Progenitor cell of endocrine pancreas (in vitro differentiated cells): ENCODE data around the gene STK36. TPM values are rescaled to one million over a fixed set of nuclear protein-coding genes. Genes with fewer than 3 reads are reported as not detected.

Source experiments
- DNase-seq: peaks from one replicate; pipeline ENCODE4 v3.0.0; 2021; ENCODE audit warnings: low spot score; ENCODE audit not compliant: unreplicated experiment
- H3K27ac Mint-ChIP-seq: 2 replicates; pipeline ENCODE4 v1.8.0; 2021; ENCODE audit warnings: mild to moderate bottlenecking, moderate library complexity, mixed read lengths
- H3K27me3 Mint-ChIP-seq: 2 replicates; pipeline ENCODE4 v1.8.0; 2021; ENCODE audit warnings: mixed read lengths
- H3K36me3 Mint-ChIP-seq: 2 replicates; pipeline ENCODE4 v1.8.0; 2022; ENCODE audit warnings: mixed read lengths; ENCODE audit not compliant: insufficient read depth
- H3K4me1 Mint-ChIP-seq: 2 replicates; pipeline ENCODE4 v1.8.0; 2021; ENCODE audit warnings: low read depth, mixed read lengths
- H3K4me3 Mint-ChIP-seq: 2 replicates; pipeline ENCODE4 v1.8.0; 2021; ENCODE audit warnings: low read depth, mild to moderate bottlenecking, moderate library complexity, mixed read lengths
- H3K9me3 Mint-ChIP-seq: 2 replicates; pipeline ENCODE4 v1.8.0; 2021; ENCODE audit warnings: low read depth, mixed read lengths
- total RNA-seq: library from RNA; stranded (reverse); gene quantifications from 2 replicates; pipeline ENCODE4 v1.2.1, GENCODE V29; 2021
- TF ChIP-seq, protein P1 (sequence below): fragments of 200-600 bp; sonication (generic); IDR thresholded peaks from one replicate; pipeline ENCODE4 v1.5.0; 2021; ENCODE audit warnings: antibody characterized with exemption, mild to moderate bottlenecking; ENCODE audit not compliant: unreplicated experiment

Gene STK36
- total RNA-seq, 1 donor from 2014 or later = 137 TPM

DNA sequence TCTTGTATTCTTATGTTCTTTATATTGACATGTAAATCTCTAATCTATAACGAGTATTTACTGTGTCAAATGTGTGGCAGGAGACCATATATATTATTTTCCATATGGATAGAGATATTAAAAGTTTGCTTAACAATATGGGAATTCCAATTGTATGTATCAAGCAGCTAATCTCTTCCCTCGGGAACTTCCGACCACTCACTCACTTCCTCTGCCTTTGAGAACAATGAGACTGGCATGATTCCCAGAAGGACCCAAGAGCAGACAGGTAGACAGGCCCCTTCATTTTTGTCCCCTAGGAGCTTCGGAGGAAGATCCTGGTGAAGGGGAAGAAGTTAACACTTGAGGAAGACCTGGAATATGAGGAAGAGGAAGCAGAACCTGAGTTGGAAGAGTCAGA lies 40.0 kb upstream of the STK36 start:
- no peaks in the 10 kb centered on the region for H3K27me3 Mint-ChIP-seq
- H3K36me3 Mint-ChIP-seq = peaks cover 8% of the 10 kb centered on the region
- no peak overlapping the region for H3K4me3 Mint-ChIP-seq
- DNase-seq = no peak
- H3K4me1 Mint-ChIP-seq = no peaks in the 10 kb centered on the region
- no peak overlapping the region for H3K27ac Mint-ChIP-seq
- H3K9me3 Mint-ChIP-seq = no peaks in the 10 kb centered on the region
- TF ChIP-seq, protein P1, sequence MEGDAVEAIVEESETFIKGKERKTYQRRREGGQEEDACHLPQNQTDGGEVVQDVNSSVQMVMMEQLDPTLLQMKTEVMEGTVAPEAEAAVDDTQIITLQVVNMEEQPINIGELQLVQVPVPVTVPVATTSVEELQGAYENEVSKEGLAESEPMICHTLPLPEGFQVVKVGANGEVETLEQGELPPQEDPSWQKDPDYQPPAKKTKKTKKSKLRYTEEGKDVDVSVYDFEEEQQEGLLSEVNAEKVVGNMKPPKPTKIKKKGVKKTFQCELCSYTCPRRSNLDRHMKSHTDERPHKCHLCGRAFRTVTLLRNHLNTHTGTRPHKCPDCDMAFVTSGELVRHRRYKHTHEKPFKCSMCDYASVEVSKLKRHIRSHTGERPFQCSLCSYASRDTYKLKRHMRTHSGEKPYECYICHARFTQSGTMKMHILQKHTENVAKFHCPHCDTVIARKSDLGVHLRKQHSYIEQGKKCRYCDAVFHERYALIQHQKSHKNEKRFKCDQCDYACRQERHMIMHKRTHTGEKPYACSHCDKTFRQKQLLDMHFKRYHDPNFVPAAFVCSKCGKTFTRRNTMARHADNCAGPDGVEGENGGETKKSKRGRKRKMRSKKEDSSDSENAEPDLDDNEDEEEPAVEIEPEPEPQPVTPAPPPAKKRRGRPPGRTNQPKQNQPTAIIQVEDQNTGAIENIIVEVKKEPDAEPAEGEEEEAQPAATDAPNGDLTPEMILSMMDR = no peak

DNA sequence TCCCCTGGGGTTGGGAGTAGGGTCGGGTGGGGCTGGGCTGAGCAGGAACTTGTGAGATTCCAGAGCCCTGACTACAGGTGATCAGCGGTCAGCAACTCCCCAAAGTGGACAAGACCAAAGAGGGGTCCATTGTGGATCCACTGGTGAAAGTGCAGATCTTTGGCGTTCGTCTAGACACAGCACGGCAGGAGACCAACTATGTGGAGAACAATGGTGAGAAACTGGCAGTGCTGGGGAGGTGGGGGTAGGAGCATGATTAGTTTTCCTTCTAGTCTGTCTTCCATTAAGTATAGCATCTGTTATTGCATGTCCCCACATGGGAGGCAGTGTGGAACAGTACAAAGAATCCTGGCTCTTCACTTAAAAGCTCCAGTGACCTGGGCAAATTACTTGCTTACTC lies 36.2 kb upstream of the STK36 start:
- H3K4me1 Mint-ChIP-seq = no peaks in the 10 kb centered on the region
- H3K27ac Mint-ChIP-seq = no peak overlapping the region
- no peak overlapping the region for H3K4me3 Mint-ChIP-seq
- H3K36me3 Mint-ChIP-seq = peaks cover 15% of the 10 kb centered on the region
- H3K27me3 Mint-ChIP-seq = no peaks in the 10 kb centered on the region
- DNase-seq = no peak
- H3K9me3 Mint-ChIP-seq = no peaks in the 10 kb centered on the region
- TF ChIP-seq, protein P1 = no peak

DNA sequence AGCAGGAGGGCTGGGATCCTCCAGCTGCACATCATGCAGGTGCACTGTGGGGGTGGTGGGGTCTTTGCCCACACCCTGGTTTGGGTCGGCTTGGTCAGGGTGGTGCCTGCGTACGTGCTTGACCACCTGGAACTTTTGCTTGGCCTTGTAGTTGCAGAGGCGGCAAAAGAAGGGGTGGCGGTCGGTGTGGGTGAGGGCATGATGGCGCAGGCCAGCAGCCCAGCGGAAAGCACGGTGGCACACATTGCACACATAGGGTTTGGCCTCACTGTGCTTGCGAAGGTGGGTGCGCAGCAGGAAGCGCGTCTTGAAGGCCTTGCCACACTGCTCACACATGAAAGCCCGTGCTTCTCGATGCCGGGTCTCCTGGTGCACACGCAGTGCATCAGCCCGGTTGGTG lies 33.5 kb upstream of the STK36 start:
- H3K4me1 Mint-ChIP-seq = no peaks in the 10 kb centered on the region
- no peak overlapping the region for H3K27ac Mint-ChIP-seq
- H3K36me3 Mint-ChIP-seq = peaks cover 18% of the 10 kb centered on the region
- H3K4me3 Mint-ChIP-seq = no peak overlapping the region
- no peaks in the 10 kb centered on the region for H3K9me3 Mint-ChIP-seq
- DNase-seq = no peak
- no peaks in the 10 kb centered on the region for H3K27me3 Mint-ChIP-seq
- TF ChIP-seq, protein P1 = no peak

DNA sequence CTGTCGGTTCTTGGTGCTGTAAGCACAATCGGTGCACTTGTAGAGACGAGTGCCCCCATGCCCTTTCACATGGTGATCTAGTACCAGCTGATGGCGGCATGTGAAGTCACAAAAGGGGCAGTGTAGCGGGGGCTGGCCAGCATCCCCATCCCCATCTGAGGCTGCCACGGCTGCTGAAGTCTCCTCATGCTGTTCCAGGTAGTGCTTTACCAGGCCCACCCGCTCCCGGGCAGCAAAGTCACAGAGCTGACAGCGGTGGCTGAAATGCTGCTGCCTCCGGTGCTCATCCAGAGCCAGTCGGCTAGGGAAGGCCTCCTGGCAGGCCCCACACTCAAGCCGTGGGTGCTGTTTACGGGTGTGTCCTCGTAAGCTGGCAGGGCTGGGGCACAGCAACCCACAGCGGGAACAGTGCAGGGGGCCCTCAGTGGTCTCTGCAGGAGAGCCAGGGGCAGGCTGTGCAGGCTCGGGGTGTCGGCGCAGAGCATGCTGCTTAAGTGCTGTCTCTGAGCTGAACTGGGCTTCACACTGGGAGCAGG lies 29.7 kb upstream of the STK36 start:
- Mint-ChIP-seq H3K4me1 (no peaks in the 10 kb centered on the region), H3K4me3 (no peak overlapping the region), H3K36me3 (peaks cover 10% of the 10 kb centered on the region), H3K27ac (no peak overlapping the region), H3K27me3 (no peaks in the 10 kb centered on the region), H3K9me3 (no peaks in the 10 kb centered on the region)
- TF ChIP-seq, protein P1 = no peak
- no peak for DNase-seq

DNA sequence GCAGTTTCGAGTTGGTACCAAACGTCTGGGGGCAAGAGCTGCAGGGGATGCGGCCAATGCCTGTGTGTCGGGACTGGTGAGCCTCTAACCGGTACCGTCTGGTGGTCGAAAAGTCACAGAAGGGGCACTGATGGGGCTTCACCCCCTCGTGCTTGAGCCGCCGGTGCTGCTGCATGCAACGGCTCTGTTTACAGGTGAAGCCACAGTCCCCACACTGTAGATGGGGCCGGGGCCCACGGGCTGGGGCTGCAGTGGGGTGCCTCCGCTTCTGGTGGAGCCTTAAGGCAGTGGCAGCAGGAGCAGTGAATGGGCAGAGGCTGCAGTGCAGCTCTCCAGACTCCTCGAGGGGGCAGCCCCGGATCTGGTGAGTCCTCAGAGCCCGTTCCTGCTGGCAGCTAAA lies 29.1 kb upstream of the STK36 start:
- H3K27ac Mint-ChIP-seq = no peak overlapping the region
- H3K27me3 Mint-ChIP-seq = no peaks in the 10 kb centered on the region
- H3K4me1 Mint-ChIP-seq = no peaks in the 10 kb centered on the region
- H3K36me3 Mint-ChIP-seq = peaks cover 7% of the 10 kb centered on the region
- no peak for DNase-seq
- H3K9me3 Mint-ChIP-seq = no peaks in the 10 kb centered on the region
- TF ChIP-seq, protein P1 = no peak
- no peak overlapping the region for H3K4me3 Mint-ChIP-seq
